Dendritic cell treated with granulocyte-macrophage colony-stimulating factor and Interleukin-4, amounts not matched to agents 40 ng/mL and 50 ng/mL, for 4 days (primary cell): ENCODE measurements around the gene NCBP3.
"Not testable (repeated sequence)": the region's sequence is repeated elsewhere in the genome, so short reads cannot be mapped to it uniquely, and the experiment has no call there.

Experiments
- H3K27ac Mint-ChIP-seq: one replicate; pipeline ENCODE4 v1.8.0; 2022; ENCODE audit warnings: mild to moderate bottlenecking, mixed read lengths
- H3K27me3 Mint-ChIP-seq: one replicate; pipeline ENCODE4 v1.8.0; 2022; ENCODE audit warnings: mild to moderate bottlenecking, mixed read lengths
- H3K36me3 Mint-ChIP-seq: one replicate; pipeline ENCODE4 v1.8.0; 2022; ENCODE audit warnings: low read depth, mixed read lengths
- H3K4me1 Mint-ChIP-seq: one replicate; pipeline ENCODE4 v1.8.0; 2022; ENCODE audit warnings: low read depth, mixed read lengths
- H3K4me3 Mint-ChIP-seq: one replicate; pipeline ENCODE4 v1.8.0; 2022; ENCODE audit warnings: mild to moderate bottlenecking, moderate library complexity, mixed read lengths
- H3K9me3 Mint-ChIP-seq: one replicate; pipeline ENCODE4 v1.8.0; 2022; ENCODE audit warnings: mixed read lengths
- intact Hi-C: fragments of 100-400 bp; cut with micrococcal nuclease; formaldehyde crosslinking; loops from one replicate; pipeline ENCODE4 v1.15.0; 2022

The NCBP3 gene

DNA sequence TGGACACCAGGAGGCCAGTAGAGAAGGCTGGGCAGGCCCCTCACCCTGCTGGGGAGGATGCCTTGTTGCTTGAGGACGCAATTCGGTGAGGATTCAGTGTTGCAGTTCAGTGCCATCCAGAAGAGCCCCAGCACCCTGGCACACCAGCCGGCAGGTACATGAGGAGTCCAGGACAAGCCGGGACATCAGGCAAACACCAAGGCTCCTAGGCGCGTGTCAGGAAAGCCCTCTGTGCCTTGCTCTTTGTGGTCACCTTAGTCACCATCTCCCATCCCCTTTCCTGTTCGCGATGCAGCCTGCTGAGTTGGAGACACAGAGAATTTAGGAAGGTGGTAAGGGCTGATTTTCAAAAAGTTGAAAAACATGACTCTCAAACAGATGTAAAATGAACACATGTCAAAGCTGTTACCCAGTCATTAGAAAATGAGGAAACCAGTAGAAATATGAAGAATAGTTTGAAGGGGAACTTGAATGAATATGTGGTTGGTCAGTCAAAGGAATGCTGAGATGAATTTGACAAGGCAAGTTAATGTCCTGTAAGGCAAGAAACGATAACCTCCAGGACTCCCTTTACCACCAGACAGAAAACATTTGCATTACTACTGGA lies 2.3 kb upstream of the NCBP3 start:
- Mint-ChIP-seq H3K9me3 (no peaks in the 10 kb centered on the region), H3K4me1 (peaks cover 33% of the 10 kb centered on the region), H3K27ac (no peak overlapping the region), H3K27me3 (peaks cover 18% of the 10 kb centered on the region), H3K4me3 (no peak overlapping the region), H3K36me3 (peaks cover 20% of the 10 kb centered on the region)
- intact Hi-C loops: loop anchor here (5.0 to 10.0 kb wide), 2 partner anchors 46 to 111 kb away; partner anchors contain the start of gene CAMKK1

GRCh38 chr17:3847165-3847670 lies 1.2 kb upstream of the NCBP3 start:
- intact Hi-C loops: loop anchor here (5.0 to 10.0 kb wide), 2 partner anchors 48 to 110 kb away; partner anchors contain the start of gene CAMKK1
- Mint-ChIP-seq H3K4me1 (peaks cover 30% of the 10 kb centered on the region), H3K27me3 (peaks cover 15% of the 10 kb centered on the region), H3K4me3 (no peak overlapping the region), H3K9me3 (no peaks in the 10 kb centered on the region), H3K27ac (peak overlapping the region; percentile 76), H3K36me3 (peaks cover 31% of the 10 kb centered on the region)

DNA sequence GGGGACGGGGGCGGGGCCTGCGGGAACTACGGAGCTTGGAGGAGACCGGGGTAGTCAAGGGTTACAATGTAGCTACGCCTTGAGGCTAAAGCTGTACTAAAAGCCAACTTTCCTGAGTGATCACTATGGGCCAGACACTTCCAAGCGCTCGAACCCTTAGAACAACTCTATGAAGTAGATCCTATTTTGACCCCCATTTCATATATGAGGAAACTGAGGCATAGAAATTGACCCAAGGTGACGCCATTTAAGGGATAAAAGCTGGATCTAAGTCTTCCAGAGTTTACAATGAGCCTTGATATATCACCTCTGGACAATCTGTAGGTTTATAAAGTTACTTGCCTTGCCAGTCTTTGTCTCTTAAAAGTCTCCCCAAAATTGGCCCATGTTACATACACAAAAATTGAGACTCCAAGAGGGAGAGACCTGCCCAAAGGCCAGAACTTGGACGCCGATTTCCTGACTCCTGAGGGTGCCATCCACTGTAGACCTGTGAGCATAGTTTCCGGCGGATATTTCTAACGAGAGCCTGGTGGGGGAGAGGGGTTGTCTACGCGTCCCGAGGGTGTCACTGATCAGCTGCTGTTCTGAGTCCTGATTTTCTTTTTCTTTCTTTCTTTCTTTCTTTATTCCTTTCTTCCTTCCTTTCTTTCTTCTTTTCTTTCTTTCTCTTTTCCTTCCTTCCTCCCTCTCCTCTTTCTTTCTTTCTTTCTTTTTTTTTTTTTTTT lies 555 bp upstream of the NCBP3 start:
- Mint-ChIP-seq H3K9me3 (no peaks in the 10 kb centered on the region), H3K27me3 (peaks cover 9% of the 10 kb centered on the region), H3K4me3 (no peak overlapping the region), H3K36me3 (peaks cover 38% of the 10 kb centered on the region), H3K27ac (peak overlapping the region; percentile 93), H3K4me1 (peaks cover 30% of the 10 kb centered on the region)
- intact Hi-C loops: loop anchor here (5.0 to 10.0 kb wide), 2 partner anchors 48 to 109 kb away; partner anchors contain the start of gene CAMKK1

DNA sequence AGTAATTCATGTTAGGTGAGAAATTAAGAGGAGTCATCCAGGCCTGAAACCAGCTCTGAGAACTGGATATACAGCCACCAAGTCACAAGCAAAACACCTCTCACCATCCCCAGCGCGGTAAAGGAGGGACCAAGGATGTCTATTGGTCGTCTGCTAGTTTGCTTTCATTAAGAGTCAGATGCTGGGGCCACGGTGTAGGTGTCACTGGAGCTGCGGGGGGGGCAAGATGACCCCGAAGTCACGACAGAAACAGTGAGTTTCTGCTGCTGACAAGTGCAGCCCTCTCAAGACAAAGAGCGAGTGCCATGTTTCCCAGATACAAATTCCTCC lies 790 bp downstream of the NCBP3 start:
- intact Hi-C loops: loop anchor here (5.0 to 10.0 kb wide), 2 partner anchors 50 to 108 kb away; partner anchors contain the start of gene CAMKK1
- Mint-ChIP-seq H3K27ac (peak overlapping the region; percentile 93), H3K4me1 (peaks cover 36% of the 10 kb centered on the region), H3K27me3 (peaks cover 2% of the 10 kb centered on the region), H3K4me3 (peak overlapping the region; percentile 91), H3K9me3 (no peaks in the 10 kb centered on the region), H3K36me3 (peaks cover 51% of the 10 kb centered on the region)

GRCh38 chr17:3844556-3844955 lies 1.5 kb downstream of the NCBP3 start:
- not testable (repeated sequence) for H3K27ac Mint-ChIP-seq, H3K9me3 Mint-ChIP-seq, H3K4me3 Mint-ChIP-seq, H3K27me3 Mint-ChIP-seq
- Mint-ChIP-seq H3K4me1 (peaks cover 36% of the 10 kb centered on the region), H3K36me3 (peaks cover 58% of the 10 kb centered on the region)
- intact Hi-C loops: loop anchor here (10.0 kb wide), 1 partner anchor 50 kb away; the partner anchor contains the start of gene CAMKK1

GRCh38 chr17:3843935-3844516 lies 2.0 kb downstream of the NCBP3 start:
- Mint-ChIP-seq H3K9me3 (no peaks in the 10 kb centered on the region), H3K27me3 (peaks cover 2% of the 10 kb centered on the region), H3K27ac (no peak overlapping the region), H3K36me3 (peaks cover 63% of the 10 kb centered on the region), H3K4me1 (peaks cover 36% of the 10 kb centered on the region), H3K4me3 (peak overlapping the region; percentile 13)
- intact Hi-C loops: loop anchor here (10.0 kb wide), 1 partner anchor 51 kb away; the partner anchor contains the start of gene CAMKK1

- Mint-ChIP-seq H3K9me3 (no peaks in the 10 kb centered on the region), H3K36me3 (peaks cover 85% of the 10 kb centered on the region), H3K27me3 (no peaks in the 10 kb centered on the region), H3K27ac (no peak overlapping the region), H3K4me3 (no peak overlapping the region), H3K4me1 (peaks cover 37% of the 10 kb centered on the region)
- intact Hi-C loops: no loop called here
Observed at GRCh38 chr17:3838206-3838605, 7.8 kb downstream of the NCBP3 start.

GRCh38 chr17:3836551-3836950 lies 9.5 kb downstream of the NCBP3 start:
- Mint-ChIP-seq H3K27ac (no peak overlapping the region), H3K4me3 (no peak overlapping the region), H3K36me3 (peaks cover 74% of the 10 kb centered on the region), H3K4me1 (peaks cover 36% of the 10 kb centered on the region), H3K27me3 (no peaks in the 10 kb centered on the region), H3K9me3 (no peaks in the 10 kb centered on the region)
- intact Hi-C loops: no loop called here

- H3K9me3 Mint-ChIP-seq: no peaks in the 10 kb centered on the region
Observed at GRCh38 chr17:3835410-3836229, 10.4 kb downstream of the NCBP3 start.

DNA sequence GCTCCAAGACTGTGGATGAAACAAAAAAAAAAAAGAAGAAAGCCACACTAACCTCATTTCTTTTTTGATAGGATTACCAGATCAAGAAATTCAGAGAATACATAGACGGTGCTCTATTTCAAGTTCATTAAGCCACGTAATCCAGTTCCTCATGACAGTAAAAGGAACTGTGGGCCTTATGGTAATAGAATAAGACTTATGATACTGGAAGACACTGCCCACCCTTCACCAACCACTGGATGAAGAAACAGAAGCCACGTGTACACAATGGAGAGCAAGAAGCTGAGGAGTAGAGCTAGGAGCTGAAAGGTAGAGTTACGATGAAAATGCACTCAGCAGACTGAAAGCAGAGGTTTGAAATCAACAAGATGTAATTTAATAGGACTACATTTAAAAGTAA lies 11.2 kb downstream of the NCBP3 start:
- Mint-ChIP-seq H3K27ac (peak overlapping the region; percentile 56), H3K36me3 (peaks cover 59% of the 10 kb centered on the region), H3K9me3 (no peaks in the 10 kb centered on the region), H3K4me1 (peaks cover 31% of the 10 kb centered on the region), H3K4me3 (no peak overlapping the region), H3K27me3 (no peaks in the 10 kb centered on the region)
- intact Hi-C loops: no loop called here

More at GRCh38 chr17:3835410-3836229, 10.4 kb downstream of the NCBP3 start:
- Mint-ChIP-seq H3K4me3 (no peak overlapping the region), H3K27me3 (no peaks in the 10 kb centered on the region), H3K4me1 (peaks cover 31% of the 10 kb centered on the region), H3K27ac (peak overlapping the region; percentile 56), H3K36me3 (peaks cover 65% of the 10 kb centered on the region)
- intact Hi-C loops: no loop called here

DNA sequence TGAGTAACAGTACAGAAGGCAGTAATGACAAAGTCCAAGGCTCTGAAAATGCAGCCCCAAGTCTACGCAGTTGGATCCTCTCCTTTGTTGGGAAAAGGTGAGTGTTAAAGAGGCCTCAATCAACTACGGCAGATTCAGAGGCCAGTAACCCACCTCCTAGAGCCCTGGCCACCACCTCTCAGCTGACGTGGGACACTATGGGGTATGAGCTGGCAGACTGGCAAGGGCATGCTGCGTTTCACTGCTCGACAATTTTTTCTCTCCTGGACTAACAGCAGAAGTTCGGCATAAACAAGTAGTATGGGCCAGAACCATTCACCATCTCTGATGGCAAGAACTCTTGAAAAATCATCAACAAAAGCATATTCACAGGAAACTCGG lies 17.2 kb downstream of the NCBP3 start:
- peaks cover 3% of the 10 kb centered on the region for H3K4me1 Mint-ChIP-seq
- H3K27ac Mint-ChIP-seq: peak overlapping the region; percentile 24
- peaks cover 69% of the 10 kb centered on the region for H3K36me3 Mint-ChIP-seq
- no peaks in the 10 kb centered on the region for H3K9me3 Mint-ChIP-seq
- intact Hi-C loops: no loop called here
- H3K4me3 Mint-ChIP-seq: no peak overlapping the region
- H3K27me3 Mint-ChIP-seq: no peaks in the 10 kb centered on the region

DNA sequence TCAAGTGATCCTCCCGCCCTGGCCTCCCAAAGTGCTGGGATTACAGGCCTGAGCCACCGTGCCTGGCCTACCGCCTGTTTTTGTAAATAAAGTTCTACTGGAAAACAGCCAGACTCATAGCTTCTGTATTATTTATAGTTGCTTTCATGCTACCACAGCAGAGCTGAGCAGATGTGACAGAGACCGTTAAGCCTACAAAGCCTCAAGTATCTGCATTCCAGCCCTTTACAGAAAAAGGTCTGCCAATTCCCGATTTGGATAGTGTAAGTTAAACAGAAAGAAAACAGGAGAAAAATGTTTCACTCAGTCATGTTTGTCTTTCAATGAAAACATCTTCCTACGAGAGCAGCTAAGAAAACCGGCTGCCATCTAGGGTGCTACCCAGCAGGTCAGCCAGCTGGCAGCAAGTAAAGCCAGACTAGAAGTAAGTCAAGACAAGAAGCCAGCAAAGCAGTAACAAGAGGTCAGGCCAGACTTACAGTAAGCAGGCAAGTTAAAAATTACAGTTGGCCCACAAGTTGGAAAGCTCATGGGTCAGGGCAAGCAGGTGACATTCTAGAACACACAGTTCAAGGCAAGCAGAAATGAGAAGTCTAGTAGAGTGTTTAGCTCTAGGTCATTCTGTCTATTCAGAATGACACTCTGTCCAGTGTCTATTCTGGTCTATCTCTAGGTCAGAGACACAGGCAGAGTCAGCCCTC lies 17.7 kb downstream of the NCBP3 start:
- no peaks in the 10 kb centered on the region for H3K27me3 Mint-ChIP-seq
- H3K4me3 Mint-ChIP-seq: no peak overlapping the region
- no peaks in the 10 kb centered on the region for H3K9me3 Mint-ChIP-seq
- intact Hi-C loops: no loop called here
- H3K36me3 Mint-ChIP-seq: peaks cover 68% of the 10 kb centered on the region
- H3K27ac Mint-ChIP-seq: peak overlapping the region; percentile 24
- H3K4me1 Mint-ChIP-seq: no peaks in the 10 kb centered on the region
